Prostate gland (tissue), 2 donors: Measurements from ENCODE around the gene PLPP1.

Experiments
- POLR2A ChIP-seq: fragments of 450-650 bp; IDR thresholded peaks from one replicate; pipeline ENCODE4 v1.6.1; 2016; ENCODE audit warnings: antibody characterized with exemption, mild to moderate bottlenecking
- POLR2AphosphoS5 ChIP-seq: sonication (generic); formaldehyde crosslinking; IDR thresholded peaks from one replicate; pipeline ENCODE4 v1.6.1; 2017; ENCODE audit warnings: antibody characterized with exemption
- TF ChIP-seq, protein P1 (sequence below), 4 experiments: fragments of 200-600 bp in 2 of 4; fragments of 450-650 bp in 2 of 4; sonication (generic) in 2 of 4; IDR thresholded peaks; 1 replicate in 3 of 4; 2 replicates in 1 of 4; pipeline ENCODE4 v1.5.1; 2016 to 2019; ENCODE audit warnings: antibody characterized with exemption in 4 of 4, mild to moderate bottlenecking in 2 of 4, moderate library complexity in 2 of 4

DNA sequence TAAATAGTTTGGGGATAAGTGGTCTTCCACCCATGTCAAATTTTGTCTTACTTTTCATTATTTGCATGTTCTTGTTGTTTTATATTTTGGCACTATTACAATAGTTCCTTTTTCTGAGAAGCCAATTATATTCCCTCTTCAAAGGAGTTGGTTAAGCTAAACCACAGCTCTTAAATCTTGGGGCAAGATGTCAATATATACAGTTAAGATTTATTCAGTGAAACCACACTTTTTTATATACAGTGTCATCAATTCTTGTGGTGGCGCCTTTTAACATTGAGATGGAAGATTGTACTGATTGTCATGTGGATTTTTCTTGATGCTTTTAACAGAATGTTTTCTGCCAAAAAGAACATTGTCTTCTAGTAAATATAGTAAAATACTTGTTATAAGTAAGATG, 122.9 kb downstream of the PLPP1 start:
- TF ChIP-seq POLR2A: no peak
- TF ChIP-seq, protein P1, sequence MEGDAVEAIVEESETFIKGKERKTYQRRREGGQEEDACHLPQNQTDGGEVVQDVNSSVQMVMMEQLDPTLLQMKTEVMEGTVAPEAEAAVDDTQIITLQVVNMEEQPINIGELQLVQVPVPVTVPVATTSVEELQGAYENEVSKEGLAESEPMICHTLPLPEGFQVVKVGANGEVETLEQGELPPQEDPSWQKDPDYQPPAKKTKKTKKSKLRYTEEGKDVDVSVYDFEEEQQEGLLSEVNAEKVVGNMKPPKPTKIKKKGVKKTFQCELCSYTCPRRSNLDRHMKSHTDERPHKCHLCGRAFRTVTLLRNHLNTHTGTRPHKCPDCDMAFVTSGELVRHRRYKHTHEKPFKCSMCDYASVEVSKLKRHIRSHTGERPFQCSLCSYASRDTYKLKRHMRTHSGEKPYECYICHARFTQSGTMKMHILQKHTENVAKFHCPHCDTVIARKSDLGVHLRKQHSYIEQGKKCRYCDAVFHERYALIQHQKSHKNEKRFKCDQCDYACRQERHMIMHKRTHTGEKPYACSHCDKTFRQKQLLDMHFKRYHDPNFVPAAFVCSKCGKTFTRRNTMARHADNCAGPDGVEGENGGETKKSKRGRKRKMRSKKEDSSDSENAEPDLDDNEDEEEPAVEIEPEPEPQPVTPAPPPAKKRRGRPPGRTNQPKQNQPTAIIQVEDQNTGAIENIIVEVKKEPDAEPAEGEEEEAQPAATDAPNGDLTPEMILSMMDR (IDR thresholded peaks at IDR 0.05): no peak
- TF ChIP-seq POLR2AphosphoS5: no peak
